HG03520 (cell line): Measurements from ENCODE around the gene KCNT2.
"Not testable (repeated sequence)": the region's sequence is repeated elsewhere in the genome, so short reads cannot be mapped to it uniquely, and the experiment has no call there.

ENCODE experiments used
- ATAC-seq: cut with Tn5 transposase; IDR thresholded peaks from one replicate; pipeline ENCODE4 v1.9.1; 2021; ENCODE audit warnings: mild to moderate bottlenecking, moderate library complexity; ENCODE audit not compliant: unreplicated experiment

The KCNT2 gene

GRCh38 chr1:196593955-196594354 is 14.3 kb downstream of the KCNT2 start:
- ATAC-seq, result no peak

GRCh38 chr1:196590959-196591358 is 17.3 kb downstream of the KCNT2 start:
- no peak for ATAC-seq

- no peak for ATAC-seq
These were observed 18.1 kb downstream of the KCNT2 start for GRCh38 chr1:196590012-196590708.

- ATAC-seq, result no peak
These were observed 23.5 kb downstream of the KCNT2 start for GRCh38 chr1:196584696-196585095.

GRCh38 chr1:196577386-196577785 is 30.9 kb downstream of the KCNT2 start:
- no peak for ATAC-seq

GRCh38 chr1:196573226-196573625 is 35.0 kb downstream of the KCNT2 start:
- no peak for ATAC-seq

GRCh38 chr1:196567238-196567637 is 41.0 kb downstream of the KCNT2 start:
- ATAC-seq, result no peak

GRCh38 chr1:196563768-196564167 is 44.5 kb downstream of the KCNT2 start:
- ATAC-seq, result no peak

- no peak for ATAC-seq
These were observed 48.9 kb downstream of the KCNT2 start for GRCh38 chr1:196559314-196559713.

GRCh38 chr1:196558411-196558810 is 49.8 kb downstream of the KCNT2 start:
- peak; percentile 81 for ATAC-seq

GRCh38 chr1:196557797-196558196 is 50.4 kb downstream of the KCNT2 start:
- ATAC-seq, result no peak

- ATAC-seq, result no peak
These were observed 57.5 kb downstream of the KCNT2 start for GRCh38 chr1:196550731-196551130.

- no peak for ATAC-seq
These were observed 61.7 kb downstream of the KCNT2 start for GRCh38 chr1:196546272-196547111.

- ATAC-seq, result no peak
These were observed 63.0 kb downstream of the KCNT2 start for GRCh38 chr1:196545222-196545621.

- no peak for ATAC-seq
These were observed 63.6 kb downstream of the KCNT2 start for GRCh38 chr1:196544617-196545016.

GRCh38 chr1:196543833-196544232 is 64.4 kb downstream of the KCNT2 start:
- ATAC-seq, result no peak

- no peak for ATAC-seq
These were observed 69.8 kb downstream of the KCNT2 start for GRCh38 chr1:196538473-196538872.

- no peak for ATAC-seq
These were observed 72.5 kb downstream of the KCNT2 start for GRCh38 chr1:196535727-196536126.

GRCh38 chr1:196531737-196532524 is 76.3 kb downstream of the KCNT2 start:
- no peak for ATAC-seq

- ATAC-seq, result no peak
These were observed 80.3 kb downstream of the KCNT2 start for GRCh38 chr1:196527919-196528318.

GRCh38 chr1:196522574-196523345 is 85.5 kb downstream of the KCNT2 start:
- not testable (repeated sequence) for ATAC-seq
